ES-I3 (cell line): ENCODE results near the gene HYAL4.
"Not testable (repeated sequence)": the region's sequence is repeated elsewhere in the genome, so short reads cannot be mapped to it uniquely, and the experiment has no call there.

Experiments
- H3K36me3 ChIP-seq: 2 replicates; pipeline ENCODE4 v1.6.1; 2013; ENCODE audit warnings: mild to moderate bottlenecking, low read length, control low read depth, moderate library complexity; ENCODE audit not compliant: insufficient read depth
- H3K4me1 ChIP-seq: 2 replicates; pipeline ENCODE4 v1.6.1; 2013; ENCODE audit warnings: mild to moderate bottlenecking, control low read depth, low read length; ENCODE audit not compliant: insufficient read depth
- H3K9ac ChIP-seq: 2 replicates; pipeline ENCODE4 v1.6.1; 2013; ENCODE audit warnings: low read depth, mild to moderate bottlenecking, low read length, moderate library complexity
- H3K9me3 ChIP-seq: 2 replicates; pipeline ENCODE4 v1.6.1; 2013; ENCODE audit warnings: mild to moderate bottlenecking, low read length, moderate library complexity; ENCODE audit not compliant: control insufficient read depth, insufficient read depth

HYAL4 gene

DNA sequence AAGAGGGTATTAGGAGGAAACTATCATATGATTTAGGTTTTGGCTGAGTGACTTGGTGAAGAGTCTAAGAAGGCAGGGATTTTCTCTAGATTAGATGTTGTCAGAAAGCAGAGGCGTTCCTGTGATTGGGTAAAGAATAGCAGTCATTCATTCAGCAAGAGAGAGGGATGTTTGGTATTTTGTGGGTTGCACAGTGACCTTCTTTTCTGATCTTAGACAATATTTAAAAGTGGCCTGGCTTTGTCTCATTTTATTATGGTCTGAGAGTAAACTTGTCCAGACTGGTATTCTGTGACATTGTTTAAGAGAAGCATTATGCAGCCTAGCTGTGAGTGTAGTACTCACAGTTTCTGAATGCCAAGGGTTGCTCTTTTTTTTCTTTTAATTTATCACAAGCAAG lies 18.5 kb downstream of the HYAL4 start:
- H3K9me3 ChIP-seq, result peaks cover 15% of the 10 kb centered on the region
- H3K9ac ChIP-seq, result no peak overlapping the region
- H3K4me1 ChIP-seq, result peaks cover 6% of the 10 kb centered on the region; the same call in 1 of the 2 replicates
- H3K36me3 ChIP-seq, result peaks cover 5% of the 10 kb centered on the region; the same call in 1 of the 2 replicates

DNA sequence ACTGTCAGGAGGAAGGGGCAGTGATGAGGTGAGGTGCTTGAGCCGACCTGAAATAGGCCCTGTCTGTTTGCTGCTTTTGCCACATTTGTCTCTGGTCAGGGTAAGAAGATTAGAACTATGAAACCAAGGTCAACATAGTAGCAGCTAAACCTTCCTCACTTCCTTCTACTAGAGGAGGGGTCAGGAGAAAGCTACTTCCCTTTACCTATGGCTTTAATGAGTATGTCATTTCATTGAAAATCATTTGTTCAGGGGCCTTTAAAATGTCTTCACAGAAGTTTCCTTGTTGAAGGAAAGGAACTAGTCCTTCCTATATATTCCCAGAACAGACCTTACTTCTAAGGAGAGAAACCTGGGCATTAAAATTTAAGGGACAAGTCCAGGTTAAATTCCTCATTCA lies 19.0 kb downstream of the HYAL4 start:
- H3K9me3 ChIP-seq, result peaks cover 15% of the 10 kb centered on the region
- H3K36me3 ChIP-seq, result peaks cover 5% of the 10 kb centered on the region; the same call in 1 of the 2 replicates
- peaks cover 6% of the 10 kb centered on the region; the same call in 1 of the 2 replicates for H3K4me1 ChIP-seq
- H3K9ac ChIP-seq, result no peak overlapping the region

DNA sequence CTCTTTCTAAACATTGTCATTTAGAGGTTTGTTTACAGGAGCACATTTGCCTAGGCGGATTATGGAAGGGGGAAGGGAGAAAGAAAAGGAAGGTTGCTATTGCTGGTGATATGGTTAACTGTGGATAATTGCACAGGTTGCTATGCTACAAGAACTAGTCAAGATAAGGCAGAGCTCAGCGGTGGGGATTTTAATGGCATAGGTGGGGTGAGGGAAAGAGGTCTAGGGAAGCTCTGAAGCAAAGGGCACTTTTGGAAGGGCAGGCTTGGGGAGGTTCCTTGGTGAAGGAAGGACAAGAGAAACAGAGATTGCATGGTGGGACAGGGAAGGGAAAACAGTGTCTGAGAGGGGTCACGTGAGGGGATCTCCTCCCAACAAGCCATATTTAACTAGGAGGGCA lies 19.5 kb downstream of the HYAL4 start:
- Histone ChIP-seq H3K36me3 (peaks cover 5% of the 10 kb centered on the region; the same call in 1 of the 2 replicates), H3K9me3 (peaks cover 15% of the 10 kb centered on the region), H3K4me1 (peaks cover 6% of the 10 kb centered on the region; the same call in 1 of the 2 replicates), H3K9ac (no peak overlapping the region)

DNA sequence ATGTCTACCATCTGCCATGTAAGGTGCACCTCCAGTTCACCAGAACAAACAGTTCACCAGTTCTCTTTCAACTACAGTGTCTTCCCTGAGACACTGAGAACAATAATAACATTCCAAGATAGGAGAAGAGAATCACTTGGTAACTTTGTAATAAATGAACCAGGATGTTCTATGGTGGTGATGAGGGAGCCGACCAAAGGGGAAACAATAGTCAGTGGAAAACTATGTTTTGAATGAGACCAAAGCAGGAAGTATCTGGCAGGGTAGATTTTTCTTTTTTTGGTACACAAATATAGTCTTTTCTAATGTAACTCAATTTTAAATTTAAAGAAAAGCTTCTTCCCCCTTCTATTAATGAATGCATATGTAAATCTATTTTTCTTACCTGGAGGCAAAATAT lies 20.0 kb downstream of the HYAL4 start:
- Histone ChIP-seq H3K9me3 (peaks cover 15% of the 10 kb centered on the region), H3K9ac (no peak overlapping the region), H3K4me1 (peaks cover 6% of the 10 kb centered on the region; the same call in 1 of the 2 replicates), H3K36me3 (peaks cover 5% of the 10 kb centered on the region; the same call in 1 of the 2 replicates)

DNA sequence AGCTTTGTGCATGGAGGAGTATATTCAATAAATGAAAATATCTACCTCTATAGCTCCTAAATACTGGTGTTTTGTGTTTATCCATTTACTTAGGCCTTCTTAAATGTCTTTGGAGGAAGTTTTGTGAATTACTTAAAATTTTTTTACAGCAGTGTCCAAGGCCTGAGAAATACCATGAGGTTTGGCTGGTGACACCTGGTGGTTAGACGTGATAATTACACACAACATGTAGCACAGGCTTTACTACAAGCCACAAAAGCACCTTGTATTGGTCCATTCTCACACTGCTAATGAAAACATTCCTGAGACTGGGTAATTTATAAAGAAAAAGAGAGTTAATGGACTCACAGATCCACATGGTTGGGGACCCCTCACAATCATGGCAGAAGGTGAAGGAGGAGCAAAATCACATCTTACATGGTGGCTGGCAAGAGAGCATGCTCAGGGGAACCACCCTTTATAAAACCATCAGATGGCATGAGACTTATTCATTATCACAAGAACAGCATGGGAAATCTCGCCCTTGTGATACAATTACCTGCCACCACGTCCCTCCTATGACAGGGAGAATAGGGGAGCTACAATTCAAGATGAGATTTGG lies 20.6 kb downstream of the HYAL4 start:
- Histone ChIP-seq H3K36me3 (peaks cover 5% of the 10 kb centered on the region; the same call in 1 of the 2 replicates), H3K9ac (no peak overlapping the region), H3K4me1 (peaks cover 6% of the 10 kb centered on the region; the same call in 1 of the 2 replicates), H3K9me3 (peaks cover 15% of the 10 kb centered on the region)

DNA sequence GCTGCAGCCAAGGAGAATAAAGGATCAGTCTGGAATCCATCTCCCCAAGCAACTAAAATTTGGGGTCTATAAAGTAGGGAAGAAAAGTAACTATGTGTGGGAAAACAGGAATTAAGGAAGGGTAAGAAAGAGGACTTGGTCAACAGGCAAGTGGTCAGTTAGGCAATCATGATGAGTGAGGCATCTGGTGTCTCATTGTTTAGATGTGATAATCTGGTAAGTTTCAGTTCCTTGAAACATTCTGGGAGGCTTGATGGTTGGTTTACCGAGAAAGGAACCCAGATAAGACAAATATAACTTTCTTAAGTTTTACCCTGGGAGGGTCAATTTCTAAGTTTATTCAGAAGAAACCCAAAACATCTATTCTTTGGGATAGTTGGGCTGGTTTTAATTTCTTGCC lies 22.3 kb downstream of the HYAL4 start:
- peaks cover 6% of the 10 kb centered on the region; the same call in 1 of the 2 replicates for H3K4me1 ChIP-seq
- H3K9me3 ChIP-seq, result peaks cover 15% of the 10 kb centered on the region
- peaks cover 5% of the 10 kb centered on the region; the same call in 1 of the 2 replicates for H3K36me3 ChIP-seq
- H3K9ac ChIP-seq, result no peak overlapping the region

DNA sequence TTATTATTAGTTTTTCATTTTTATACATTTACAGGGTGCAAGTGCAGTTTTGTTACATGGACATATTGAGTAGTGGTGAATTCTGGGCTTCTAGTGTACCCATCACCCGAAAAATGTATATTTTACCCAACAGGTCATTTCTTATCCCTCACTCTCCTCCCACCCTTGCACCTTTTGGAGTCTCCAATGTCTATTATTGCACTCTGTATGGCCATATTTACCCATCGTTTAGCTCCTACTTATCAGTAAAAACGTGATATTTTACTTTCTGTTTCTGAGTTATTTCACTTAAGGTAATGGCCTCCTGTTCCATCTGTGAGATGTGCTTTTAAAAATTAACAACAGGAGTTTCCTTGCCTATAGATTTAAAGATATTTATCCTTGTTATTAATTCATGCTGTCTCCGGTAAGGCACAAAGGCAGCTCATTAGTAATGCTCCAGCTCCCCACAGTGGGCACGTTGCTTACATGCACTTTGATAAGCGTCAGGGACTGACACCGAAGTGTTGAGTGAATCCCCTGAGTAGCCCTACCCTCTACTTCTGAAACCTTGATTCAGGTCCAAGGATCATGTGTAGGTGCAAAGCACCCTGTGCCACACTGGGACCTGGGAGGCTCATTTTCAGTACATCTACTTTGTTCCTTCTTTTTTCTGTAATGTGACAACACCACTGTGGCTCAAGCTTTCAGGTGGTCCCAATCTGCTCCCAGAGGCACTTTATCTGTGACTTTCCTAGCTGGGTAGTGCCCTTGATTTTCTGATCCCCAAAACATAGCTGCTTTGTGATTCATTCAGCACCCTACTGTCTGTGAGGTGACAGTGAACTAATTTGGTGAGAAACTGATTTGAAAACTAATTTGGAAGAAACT lies 27.3 kb downstream of the HYAL4 start:
- Histone ChIP-seq H3K36me3 (no peaks in the 10 kb centered on the region), H3K9me3 (0 out of 2 replicates have a peak, but pooled peaks cover 4% of the 10 kb centered on the region), H3K4me1 (peaks cover 4% of the 10 kb centered on the region; the same call in 1 of the 2 replicates), H3K9ac (no peak overlapping the region)

DNA sequence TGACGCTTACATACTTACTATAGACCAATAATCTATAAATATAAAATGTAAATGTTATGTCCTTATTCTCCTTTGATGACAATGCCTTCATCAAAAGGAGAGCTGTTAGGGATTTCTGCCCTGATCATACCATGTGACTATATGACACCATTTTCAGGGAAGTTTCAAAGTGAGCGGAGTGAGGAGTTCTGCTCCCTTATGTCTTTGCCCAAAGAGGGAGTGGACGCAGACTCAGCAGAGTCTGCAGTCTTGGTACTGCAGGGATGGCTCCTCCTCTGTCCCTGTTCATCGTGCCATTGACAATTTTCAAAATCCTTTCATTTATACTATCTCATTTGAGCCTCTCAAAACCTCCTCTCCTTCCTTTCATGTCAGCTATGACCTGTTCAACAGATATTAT lies 27.9 kb downstream of the HYAL4 start:
- Histone ChIP-seq H3K4me1 (peaks cover 4% of the 10 kb centered on the region; the same call in 1 of the 2 replicates), H3K9ac (no peak overlapping the region), H3K9me3 (no peaks in the 10 kb centered on the region), H3K36me3 (no peaks in the 10 kb centered on the region)

DNA sequence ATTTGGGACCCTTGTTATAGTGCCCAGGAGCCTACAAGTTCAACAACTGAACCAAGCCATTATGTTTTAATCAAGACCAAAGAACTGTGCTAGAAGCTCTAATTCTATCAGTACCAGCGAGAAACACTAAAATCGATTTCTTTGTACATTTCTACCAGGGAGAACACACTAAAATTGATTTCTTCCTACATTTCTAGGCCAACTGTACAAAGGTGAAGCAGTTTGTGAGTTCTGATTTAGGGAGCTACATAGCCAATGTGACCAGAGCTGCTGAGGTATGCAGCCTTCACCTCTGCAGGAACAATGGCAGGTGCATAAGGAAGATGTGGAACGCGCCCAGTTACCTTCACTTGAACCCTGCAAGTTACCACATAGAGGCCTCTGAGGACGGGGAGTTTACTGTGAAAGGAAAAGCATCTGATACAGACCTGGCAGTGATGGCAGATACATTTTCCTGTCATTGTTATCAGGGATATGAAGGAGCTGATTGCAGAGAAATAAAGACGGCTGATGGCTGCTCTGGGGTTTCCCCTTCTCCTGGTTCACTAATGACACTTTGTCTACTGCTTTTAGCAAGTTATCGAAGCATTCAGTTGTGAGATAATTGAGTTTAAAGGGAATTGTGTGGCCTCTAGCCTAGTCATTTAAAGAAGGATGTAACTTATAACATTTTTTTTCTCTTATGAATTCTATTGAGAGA lies 31.7 kb downstream of the HYAL4 start:
- no peaks in the 10 kb centered on the region for H3K36me3 ChIP-seq
- no peak overlapping the region for H3K9ac ChIP-seq
- no peaks in the 10 kb centered on the region for H3K9me3 ChIP-seq
- peaks cover 4% of the 10 kb centered on the region; the same call in 1 of the 2 replicates for H3K4me1 ChIP-seq

DNA sequence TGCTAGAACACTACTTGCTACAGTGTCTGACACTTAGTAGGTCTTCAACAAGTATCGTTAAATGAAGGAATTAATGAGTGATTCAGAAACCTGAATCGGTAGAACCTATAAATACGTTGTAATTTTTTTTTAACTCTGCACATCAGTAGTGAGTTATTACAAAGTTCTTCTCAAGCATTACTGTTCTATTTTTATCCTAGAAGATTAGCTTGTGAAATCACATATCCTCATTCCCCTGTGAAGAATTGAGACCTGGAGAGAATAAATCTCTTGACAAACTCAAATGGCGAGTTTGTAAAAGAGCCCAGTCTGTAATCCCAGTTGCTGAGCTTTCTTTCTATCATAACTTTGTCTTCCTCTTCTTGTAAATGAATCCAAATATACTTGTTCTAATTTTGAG lies 34.7 kb downstream of the HYAL4 start:
- H3K4me1 ChIP-seq, result no peaks in the 10 kb centered on the region
- H3K9me3 ChIP-seq, result no peaks in the 10 kb centered on the region
- no peak overlapping the region for H3K9ac ChIP-seq
- no peaks in the 10 kb centered on the region for H3K36me3 ChIP-seq

DNA sequence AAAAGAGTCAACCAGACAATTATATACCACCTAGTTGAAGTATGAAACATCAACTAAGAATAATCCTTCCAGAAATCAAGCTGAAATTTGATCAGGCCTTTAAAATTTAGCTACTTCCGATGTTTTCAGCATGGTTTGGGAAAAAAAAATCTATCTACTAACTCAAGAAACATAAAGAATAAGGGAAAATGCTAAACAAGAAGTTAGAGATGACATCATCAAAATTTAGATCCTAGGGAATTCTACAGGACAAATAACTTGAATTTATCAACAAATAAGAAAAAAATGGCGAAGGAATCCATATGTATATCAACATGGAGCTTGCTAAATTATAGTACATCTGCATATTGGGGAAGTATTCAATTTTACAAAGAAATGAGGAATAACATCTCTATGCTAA lies 36.3 kb downstream of the HYAL4 start:
- Histone ChIP-seq H3K9ac (no peak overlapping the region), H3K36me3 (no peaks in the 10 kb centered on the region), H3K9me3 (no peaks in the 10 kb centered on the region), H3K4me1 (no peaks in the 10 kb centered on the region)

DNA sequence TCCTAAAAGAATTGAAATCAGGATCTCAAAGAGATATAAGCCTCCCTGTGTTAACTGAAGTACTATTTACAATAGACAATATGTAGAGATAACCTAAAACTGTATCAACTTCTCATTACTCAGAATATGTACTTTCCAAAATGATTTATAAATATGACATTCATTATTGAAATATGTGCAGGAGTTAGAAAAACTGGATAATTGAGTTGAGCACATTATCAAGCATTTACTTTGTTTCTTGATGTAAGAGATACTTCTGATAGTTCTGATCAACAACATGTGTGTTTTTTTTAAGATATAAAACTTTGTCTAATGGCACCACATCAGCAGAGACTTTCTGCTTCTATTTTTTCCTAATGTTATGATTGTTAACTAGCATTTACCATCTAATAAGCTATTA lies 38.2 kb downstream of the HYAL4 start:
- H3K9ac ChIP-seq, result no peak overlapping the region
- H3K36me3 ChIP-seq, result no peaks in the 10 kb centered on the region
- H3K9me3 ChIP-seq, result no peaks in the 10 kb centered on the region
- no peaks in the 10 kb centered on the region for H3K4me1 ChIP-seq

DNA sequence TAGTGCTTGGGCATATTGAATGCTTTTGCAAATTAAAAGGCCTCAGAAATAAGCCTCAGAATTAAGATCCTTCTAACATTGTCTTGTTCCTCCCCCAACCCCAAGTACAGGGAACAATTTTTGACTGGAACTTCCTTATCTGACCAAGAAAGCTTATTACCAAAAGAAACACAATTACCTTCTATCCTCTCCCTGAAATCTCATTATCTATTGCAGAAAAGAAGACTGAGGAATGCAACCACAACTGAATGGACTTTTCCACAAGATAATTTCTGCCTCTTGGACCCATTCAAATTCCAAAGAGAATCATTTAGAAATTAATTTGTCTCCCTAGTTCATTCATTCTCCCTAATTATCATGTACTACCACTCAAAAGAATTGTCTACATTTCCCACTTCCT lies 43.2 kb downstream of the HYAL4 start:
- Histone ChIP-seq H3K9me3 (no peaks in the 10 kb centered on the region; the same call in 1 of the 2 replicates), H3K36me3 (no peaks in the 10 kb centered on the region), H3K4me1 (no peaks in the 10 kb centered on the region), H3K9ac (no peak overlapping the region)

DNA sequence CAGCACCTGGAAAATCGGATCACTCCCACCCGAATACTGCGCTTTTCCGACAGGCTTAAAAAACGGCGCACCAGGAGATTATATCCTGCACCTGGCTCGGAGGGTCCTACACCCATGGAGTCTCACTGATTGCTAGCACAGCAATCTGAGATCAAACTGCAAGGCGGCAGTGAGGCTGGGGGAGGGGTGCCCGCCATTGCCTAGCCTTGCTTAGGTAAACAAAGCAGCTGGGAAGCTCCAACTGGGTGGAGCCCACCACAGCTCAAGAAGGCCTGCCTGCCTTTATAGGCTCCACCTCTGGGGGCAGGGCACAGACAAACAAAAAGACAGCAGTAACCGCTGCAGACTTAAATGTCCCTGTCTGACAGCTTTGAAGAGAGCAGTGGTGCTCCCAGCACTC lies 49.8 kb downstream of the HYAL4 start:
- not testable (repeated sequence) for H3K9ac ChIP-seq, H3K4me1 ChIP-seq, H3K9me3 ChIP-seq, H3K36me3 ChIP-seq
